Measurements from ENCODE around the gene POMGNT1.

Gene POMGNT1

DNA sequence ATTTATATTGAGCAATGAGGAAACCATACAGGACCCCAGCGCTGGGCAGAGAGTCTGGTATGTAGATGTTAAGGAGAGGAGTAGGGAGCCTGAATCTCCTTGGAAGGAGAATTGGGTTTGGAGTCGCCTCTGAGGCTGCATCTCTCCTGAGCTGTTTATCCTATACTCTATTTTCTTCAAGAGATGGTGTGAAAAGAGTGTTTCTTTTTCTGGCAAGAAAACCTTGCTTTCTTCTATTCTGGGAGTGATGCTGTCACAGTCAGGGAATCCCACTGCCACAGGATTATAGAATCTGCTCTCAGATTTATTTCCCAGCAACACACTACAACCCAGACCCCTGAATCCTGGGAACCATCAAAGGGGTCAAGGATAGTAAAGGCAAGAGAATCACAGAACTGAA, 8.2 kb upstream of the POMGNT1 start:
- no peak for DNase-seq

DNA sequence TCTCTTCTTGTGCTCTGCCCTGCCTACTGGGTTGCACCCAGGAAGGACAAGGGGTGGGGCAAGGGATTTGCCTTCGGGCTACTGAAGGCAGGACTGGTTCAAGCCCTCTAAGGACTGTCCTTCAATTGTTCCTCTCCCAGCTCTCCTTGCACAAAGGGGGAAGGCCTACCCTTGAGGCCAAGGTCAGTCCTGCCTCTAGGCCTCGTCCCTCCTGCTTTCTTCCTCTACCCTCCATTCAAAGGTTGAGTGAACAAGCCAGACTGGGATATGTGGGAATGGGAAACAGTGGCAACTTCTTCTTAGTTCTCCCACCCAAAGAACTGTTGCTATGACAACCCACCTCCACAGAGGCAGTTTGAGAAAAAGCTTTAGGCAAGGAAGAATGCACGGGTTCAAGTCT, 7.6 kb upstream of the POMGNT1 start:
- no peak for DNase-seq

DNA sequence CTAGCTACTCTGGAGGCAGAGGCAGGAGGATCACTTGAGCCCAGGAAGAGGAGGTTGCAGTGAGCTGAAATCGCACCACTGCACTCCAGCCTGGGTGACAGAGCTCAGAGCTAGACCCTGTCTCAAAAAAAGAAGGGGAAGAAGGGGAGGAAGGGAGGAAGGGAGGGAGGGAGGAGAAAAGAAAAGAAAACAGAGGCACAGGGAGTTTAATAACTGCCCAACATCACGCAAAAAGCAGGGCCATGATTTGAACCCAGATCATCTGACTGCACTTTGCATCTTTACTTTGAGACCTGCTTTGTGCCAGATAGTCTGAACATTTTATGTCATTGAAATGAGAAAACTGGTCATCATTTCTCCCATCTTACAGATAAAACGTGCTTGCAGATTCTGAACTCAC, 6.9 kb upstream of the POMGNT1 start:
- no peak for DNase-seq

DNA sequence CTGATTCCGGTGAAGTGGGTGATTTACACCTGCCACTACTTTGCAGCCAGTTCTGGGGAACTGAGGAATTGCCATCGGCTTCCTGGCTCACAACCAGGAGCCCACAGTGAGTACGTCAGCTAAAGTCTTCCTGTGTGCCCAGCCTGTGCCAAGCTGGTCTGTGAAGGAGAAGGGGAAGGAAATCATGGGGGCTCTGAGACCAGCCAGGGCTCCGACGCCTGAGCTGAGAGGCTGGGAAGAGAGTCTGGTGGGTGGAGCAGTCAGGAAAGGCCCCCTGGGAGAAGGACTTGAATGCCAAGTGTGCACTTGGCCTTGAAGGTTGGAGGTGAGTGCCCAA, 6.1 kb upstream of the POMGNT1 start:
- no peak for DNase-seq

DNA sequence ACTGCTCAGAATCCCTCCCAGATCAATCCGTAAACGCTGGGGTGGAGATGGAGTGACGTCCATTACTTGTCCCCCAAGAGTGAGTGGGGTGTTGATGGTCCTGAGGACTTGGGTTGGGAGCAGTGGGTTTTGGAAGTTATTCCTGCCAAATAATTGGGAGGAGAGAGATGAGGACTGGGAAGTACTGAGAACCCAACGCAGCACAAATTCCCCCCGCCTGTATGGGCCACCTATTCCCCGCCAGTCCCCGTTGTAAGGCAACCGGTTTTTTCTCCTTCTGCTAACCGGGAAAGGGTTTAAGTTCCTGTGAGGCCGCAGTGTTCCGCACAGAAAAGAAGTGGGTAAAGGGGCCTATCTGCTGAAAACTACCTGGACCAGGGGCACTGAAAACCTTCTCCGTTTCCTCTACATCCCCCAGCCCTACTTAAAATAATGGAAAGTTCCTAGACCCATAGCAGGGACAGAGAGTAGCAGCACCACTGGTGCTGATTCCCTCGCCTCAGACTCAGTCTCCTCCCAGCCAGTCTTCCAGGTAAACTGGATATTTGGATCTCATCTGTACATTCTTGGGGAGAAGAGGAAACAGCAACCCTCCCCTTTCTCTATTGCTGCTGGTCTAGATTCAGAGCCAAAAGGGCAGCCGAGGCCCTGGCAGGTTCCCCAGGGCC, 5.6 kb upstream of the POMGNT1 start:
- DNase-seq = no peak

DNA sequence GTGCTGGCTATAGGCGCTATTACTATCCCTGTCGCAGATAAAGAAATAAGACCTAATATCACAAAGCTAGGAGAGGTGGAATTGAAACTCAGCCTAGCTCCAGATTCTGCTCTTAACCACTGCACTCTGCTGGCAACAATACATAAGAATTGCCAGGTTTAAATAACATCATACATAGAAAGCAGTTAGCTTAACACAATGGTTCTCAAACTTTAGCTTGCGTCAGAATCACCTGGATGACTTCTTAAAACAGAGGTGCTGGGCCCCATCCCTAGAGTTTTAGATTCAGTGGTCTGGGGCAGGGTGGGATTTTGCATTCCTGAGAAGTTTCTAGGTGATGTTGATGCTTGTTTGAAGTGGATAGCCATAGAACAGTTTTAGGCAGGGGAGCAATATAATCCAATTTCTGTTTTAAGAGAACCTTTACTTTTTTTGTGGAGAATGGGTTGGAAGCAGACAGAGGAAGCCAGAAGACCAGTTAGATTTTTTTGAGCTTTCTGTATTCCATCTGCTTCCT, 1.1 kb upstream of the POMGNT1 start:
- no peak for DNase-seq

DNA sequence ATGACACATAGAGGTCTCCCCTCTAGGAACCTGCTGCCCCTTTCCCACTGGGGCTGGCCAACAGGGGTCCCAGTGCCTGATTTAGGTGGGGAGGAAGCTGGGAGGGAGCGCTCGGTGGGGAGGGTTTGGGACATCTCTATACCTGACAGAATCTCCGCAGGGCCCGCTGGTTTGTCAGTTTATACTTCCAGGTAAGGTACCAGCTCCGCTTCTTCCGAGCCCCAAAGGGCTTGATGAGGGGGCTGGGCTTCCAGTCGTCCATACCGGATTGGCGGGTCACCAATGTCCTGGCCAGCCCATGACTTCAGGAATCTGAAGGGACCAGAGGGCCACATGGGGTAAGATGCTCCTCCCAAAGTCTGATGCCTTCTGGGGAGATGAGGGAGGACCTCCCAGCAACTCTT, 672 bp downstream of the POMGNT1 start:
- no peak for DNase-seq

DNA sequence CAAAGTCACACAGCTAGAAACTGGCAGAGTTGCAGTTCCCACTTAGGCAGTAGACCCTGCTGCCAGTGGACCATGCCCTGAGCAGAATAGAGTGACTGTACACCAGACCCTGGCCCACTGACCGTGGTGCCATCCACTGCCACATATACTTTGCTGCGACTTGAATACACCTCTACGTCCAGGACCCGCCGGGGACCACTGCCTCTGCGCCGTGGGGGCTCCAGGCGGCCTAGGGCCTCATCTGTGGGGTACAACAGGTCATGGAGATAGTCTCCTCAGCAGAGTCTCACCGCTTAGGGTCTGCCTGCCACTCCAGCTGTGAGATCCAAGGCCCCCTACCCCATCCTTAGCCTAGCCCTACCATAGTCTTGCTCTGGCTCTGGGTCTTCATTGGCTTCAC, 1.6 kb downstream of the POMGNT1 start:
- DNase-seq = no peak

DNA sequence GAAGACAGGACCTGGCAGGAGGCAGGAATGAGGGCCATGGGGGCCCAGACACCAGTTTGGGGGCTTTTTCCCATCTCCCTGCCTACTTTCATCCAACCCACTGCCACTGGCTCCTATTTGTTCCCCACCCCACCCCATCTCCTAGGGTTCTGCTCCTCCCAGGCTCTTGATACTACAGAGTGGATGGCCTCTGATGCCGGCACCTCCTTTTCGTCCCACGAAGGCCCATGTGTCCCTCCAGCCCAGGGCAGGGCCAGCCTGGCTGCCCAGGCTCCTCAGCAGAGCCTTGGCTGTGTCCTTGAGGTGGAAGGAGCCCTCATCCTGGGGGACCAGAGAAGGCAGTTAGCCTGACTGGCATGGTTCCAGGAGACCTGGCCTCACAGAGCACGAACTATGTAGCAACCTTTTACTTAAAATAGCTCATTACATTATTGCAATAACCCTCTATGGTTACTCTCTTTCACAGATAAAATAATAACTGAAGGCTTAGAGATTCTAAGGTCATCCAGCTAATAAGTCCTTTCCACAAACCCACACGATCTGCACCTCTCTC, 3.5 kb downstream of the POMGNT1 start:
- DNase-seq = no peak

DNA sequence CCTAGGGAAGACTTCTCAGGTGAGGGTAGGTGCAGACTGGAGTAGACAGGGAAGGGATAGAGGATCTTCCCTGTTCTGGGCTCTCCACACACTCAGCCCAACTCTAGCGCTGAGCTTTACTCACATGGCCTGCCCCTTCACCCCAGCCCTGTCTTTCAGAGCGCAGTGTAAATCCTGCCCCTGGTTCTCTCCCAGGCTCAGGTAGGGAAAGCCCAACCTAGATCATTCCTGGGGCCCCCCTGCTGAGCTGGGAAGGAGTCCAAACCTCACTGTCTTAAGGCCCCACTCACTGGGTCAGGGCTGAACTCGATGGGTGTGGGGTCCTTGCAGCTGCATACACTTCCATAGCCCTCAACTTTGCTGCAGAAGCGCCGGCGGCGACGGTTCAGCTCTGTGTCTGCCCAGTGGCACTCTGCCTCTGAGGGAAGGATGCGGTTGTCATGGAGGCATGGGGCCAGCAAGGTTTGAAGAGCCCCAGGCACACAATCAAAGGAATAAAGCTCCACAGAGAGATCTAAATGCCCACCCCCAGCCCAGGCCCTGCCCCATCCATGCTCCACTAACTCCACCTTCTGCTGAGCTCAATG, 4.2 kb downstream of the POMGNT1 start:
- DNase-seq = no peak

DNA sequence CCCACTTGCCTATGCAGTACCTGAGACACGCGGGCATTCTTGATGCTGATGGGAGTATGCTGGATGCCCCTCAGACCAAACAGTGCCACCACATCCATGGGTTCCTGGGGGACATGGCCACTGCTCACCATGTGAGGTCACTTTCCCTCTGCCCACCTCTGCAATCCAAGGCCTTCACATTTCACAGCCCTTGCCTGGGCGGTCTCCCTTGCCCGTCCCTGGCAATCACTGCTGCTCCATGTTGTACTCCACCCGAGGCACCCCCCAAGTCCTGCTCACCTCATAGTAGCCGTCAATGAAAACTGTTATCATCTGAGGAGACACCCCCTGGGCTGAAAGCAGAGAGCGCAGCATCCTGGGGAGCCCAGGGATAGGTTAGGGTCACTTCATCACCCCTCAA, 4.9 kb downstream of the POMGNT1 start:
- no peak for DNase-seq

DNA sequence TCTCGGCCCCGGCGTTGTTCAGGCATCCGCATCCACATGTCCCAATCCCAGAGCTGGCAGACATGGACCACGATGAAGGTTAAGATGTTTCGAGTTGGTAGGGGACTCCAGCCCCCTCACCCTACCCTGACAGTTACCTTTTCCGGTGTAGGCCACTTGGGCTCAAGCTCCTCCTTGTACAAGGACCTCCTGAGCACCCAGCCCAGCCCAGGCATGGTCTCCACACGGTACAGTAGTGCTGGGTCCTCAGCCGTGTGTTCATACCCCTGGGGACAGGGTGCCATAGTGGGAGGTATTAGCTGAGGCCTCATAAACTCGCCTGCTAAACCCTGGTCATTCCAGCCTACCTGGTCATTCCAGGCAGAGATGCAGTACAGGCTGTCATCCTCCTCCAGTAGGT, 6.1 kb downstream of the POMGNT1 start:
- no peak for DNase-seq

DNA sequence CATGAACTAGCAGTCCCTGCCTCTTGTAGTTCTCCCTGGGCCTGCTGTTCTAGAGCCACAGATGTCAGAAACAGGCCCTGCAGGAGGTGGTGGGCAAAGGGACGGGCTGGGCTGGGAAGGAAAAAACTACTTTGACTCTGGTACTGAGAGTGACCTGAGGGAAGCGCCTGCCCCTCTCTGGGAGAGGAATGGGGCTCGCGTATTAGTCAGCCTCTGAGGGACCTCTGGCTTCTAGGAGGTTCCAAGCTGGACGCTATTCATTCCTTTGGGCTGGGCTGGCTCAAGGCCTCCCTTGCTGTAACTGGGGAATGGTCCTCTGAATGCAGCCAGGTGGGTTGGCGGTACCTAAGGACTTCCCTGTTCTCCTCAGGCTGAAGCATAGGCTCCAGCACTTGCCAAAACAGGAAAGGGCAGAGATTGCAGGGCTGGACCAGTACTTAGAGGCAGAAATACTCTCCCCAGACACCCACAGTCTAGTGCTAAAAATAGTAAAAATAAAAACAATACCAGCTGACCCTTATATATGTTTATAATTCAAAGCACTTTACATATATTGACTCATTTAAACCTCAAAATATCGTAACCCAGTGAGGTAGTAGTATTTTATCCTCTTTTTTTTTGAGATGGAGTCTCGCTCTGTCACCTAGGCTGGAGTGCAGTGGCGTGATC, 7.1 kb downstream of the POMGNT1 start:
- no peak for DNase-seq

DNA sequence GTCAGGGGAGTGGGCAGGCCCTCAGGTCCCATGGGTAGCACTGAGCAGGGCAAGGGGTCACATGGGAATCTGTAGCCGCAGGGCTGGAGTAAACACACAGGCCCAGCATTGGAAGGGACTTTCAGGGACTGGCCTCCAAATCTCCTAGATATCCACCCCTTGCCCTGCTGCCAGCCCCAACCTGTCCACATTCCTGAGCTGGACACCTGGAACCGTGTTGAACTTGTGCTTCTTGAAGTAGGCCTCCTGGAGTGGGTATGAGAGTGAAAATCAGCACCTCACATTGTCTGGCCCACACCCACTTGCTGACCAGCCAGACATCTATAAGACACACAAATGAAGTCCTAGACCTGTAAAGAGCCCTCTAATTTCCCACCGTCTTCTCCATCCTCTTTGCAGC, 7.7 kb downstream of the POMGNT1 start:
- DNase-seq = no peak

DNA sequence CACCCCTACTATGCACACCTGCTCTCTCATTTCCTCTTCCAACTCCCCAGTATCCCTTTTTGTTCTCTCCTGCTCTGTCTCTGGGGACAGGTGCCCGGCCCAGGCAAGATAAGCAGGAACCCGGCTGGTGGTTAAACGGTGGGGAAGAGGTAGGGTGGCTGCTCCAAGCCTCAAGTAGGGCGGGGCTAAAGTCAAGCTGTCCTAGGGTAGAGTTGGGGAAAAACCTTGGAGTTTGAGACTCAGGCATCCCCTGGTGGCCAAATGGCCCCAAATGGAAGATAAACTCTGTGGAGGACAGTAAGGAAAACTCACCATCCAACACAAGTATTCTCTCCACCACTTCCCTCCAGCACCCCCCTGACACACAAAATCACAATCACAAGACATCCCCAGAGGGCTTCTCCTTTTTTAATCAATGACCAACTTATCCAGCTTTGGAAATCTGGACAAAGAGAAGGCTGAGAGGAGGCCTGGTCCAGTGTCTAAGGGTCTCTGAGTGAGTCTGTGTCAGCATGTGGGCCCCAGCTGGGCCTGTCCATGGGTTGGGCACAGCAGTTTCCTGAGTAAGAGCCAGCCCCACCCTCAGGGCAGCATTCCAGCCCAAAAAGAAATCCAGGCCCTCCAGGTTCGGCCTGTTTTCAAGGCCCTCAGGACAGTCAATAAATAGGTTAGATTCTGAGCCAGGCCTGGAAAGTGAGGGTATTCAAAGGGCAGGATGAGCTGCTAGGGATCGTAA, 9.8 kb downstream of the POMGNT1 start:
- peak; percentile 62 for DNase-seq

DNA sequence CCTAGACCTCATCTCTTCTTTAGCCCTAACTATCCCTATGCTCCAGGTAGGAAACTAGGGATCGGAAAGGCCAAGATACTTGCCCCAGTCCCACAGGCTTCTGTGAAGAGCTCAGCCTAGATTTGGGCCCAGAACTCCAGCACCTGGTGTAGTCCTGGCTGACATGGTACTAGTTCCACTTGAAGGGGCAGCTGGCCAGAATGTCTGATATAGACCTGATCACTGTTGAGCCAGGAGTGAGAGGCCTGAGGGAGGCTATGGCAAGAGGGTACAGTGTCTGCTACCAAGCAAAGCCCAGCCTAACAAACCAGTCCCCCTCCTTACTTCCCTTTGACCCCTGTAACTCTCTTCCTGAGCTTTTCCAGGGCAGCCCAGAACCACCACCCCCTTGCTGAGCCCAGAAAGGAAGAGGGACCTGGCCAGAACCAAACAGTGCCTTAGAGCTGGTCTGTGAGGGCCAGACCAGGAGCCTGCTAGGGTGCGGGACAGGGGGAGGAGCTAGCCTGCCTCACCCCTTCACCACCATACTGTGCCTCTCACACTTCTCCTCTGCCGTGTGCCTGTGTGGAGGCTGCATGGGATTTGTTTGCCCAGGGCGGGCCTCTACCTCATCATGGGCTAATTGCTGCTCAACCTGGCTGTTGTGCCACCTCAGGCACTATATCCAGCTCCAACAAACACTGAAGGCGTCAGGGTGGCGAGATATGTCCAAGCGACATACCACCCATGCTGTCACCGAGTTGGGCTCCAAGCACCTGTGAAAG, 10.9 kb downstream of the POMGNT1 start:
- DNase-seq = peak; percentile 82

DNA sequence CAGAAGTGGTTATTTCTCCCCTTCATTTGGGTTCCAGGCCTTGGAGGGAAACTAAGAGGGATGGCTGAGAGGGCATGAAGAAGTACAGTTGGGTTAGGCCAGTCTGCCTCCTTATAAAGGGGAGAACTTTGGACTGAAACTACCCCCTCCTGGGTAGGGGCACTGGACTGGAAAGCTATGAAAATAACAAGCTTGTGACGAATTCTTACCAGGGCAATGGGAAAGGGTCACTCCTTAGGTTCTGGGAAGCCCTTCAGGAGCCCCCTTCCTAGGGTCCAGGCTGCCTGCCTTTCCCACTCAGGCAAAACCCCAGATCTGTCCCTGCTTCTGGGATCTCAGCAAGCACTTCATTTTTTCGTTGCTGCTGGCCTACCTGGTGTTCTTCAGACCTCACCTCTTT, 12.2 kb downstream of the POMGNT1 start:
- no peak for DNase-seq

DNA sequence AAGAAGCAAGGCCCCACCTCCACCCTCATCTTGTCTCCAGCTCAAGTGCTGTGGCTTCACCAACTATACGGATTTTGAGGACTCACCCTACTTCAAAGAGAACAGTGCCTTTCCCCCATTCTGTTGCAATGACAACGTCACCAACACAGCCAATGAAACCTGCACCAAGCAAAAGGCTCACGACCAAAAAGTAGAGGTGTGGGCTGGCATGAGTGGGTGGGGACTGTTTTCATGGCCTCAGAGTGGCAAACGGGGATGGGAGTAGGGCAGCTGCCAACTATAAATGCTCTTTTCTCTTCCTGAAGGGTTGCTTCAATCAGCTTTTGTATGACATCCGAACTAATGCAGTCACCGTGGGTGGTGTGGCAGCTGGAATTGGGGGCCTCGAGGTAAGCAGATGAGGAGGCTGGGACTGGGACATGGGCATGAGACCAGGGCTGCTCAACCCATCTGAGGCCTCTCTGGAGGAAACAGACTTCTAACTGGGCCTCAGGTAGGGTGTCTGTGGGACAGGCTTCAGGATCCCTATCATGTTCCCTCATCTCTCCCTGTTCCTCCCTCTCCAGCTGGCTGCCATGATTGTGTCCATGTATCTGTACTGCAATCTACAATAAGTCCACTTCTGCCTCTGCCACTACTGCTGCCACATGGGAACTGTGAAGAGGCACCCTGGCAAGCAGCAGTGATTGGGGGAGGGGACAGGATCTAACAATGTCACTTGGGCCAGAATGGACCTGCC, 13.1 kb downstream of the POMGNT1 start:
- no peak for DNase-seq

DNA sequence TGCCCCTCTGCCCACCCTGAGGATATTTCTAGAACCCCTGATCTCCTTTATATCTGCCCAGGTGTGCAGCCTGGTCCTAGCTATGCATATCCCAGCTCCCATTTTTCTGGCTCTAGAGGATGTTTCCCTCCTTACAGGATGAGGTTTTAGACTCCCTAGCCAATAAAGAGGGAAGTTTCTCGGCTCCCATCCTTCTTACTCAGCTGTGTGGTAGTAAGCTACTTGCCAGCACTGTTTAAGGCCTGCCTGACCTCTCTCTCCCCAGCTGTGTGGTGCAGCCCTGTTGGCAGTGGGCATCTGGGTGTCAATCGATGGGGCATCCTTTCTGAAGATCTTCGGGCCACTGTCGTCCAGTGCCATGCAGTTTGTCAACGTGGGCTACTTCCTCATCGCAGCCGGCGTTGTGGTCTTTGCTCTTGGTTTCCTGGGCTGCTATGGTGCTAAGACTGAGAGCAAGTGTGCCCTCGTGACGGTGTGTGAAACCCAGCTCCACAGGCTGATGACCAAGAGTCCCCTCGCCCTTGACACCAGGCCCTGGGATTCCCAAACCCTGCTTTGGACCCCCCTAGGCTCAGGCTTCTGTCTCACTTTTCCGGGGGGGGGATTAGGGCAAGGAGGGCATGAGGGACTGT, 14.2 kb downstream of the POMGNT1 start:
- DNase-seq = no peak

DNA sequence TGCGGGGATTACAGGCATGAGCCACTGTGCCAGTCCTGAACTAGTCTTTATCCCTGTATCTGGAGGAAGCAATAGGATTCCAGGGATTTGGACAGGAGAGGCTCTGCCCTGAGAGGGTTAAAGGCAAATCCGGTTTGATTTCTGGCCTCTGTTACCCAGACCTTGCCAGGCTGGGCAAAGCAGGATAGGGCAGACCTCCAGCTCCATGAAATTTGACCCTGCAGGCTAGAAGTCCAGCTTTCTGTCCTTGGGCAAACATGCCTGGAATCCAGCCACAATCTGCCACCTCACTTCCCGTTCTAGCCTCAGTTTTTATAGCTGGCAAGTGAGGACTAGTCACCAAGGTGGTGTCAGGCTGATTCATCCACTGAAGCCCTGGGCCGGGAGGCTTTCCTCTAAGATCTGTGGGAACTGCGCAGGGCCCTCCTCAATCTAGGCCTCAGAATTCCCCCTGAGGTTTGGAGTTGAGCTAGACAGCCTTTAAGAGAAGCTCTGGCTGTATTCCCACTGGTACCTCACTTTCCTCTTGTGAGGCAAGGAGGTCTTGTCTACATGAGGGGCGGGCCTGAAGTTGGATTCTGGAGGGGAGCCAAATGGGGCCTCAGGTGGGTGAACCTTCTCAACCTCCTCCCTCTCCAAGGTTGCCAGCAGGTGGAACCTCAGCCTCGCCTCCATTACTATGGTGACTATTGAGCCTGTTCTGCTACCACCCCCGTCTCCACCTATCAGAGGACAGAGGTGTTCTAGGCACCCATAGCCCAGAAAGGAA, 15.0 kb downstream of the POMGNT1 start:
- peak; percentile 60 for DNase-seq

All from NCI-H146 (cell line).